ENCODE data around the gene SH3BP4.
"Not testable (repeated sequence)": the region's sequence is repeated elsewhere in the genome, so short reads cannot be mapped to it uniquely, and the experiment has no call there.

SH3BP4 gene

DNA sequence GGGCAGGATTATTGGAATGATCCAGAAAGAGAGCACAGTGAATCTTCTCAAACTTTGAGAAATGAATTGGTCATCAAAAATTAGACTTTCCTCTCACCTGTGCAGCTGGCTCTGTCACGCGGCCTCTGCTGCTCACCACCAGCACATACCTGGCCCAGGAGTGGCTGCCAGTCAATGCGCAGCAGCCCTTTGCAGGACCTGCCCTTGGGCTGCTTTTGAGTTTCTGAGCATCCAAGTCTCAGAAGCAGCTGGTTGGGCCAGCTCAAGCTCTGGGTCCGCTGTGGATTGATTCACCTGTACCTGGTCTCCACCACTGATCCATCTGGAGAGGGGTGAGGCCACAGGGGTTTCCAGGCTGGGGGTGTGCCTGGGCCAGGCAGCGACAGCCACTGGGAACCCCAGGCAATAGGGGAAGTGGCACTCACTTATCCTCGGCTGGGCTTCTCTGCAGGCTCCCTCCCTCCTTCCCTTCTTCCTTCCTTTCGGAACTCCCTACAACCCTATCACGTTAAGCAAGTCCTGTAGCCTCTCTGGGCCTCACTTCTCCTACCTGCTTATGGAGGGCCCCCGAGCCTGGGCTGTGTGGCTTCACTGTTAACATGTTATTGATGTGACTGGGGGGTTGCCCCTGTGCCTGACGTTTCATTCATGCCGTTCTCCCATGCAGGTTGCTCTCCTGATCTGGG is 48.1 kb downstream of the SH3BP4 start:
- DNase-seq: no peak

DNA sequence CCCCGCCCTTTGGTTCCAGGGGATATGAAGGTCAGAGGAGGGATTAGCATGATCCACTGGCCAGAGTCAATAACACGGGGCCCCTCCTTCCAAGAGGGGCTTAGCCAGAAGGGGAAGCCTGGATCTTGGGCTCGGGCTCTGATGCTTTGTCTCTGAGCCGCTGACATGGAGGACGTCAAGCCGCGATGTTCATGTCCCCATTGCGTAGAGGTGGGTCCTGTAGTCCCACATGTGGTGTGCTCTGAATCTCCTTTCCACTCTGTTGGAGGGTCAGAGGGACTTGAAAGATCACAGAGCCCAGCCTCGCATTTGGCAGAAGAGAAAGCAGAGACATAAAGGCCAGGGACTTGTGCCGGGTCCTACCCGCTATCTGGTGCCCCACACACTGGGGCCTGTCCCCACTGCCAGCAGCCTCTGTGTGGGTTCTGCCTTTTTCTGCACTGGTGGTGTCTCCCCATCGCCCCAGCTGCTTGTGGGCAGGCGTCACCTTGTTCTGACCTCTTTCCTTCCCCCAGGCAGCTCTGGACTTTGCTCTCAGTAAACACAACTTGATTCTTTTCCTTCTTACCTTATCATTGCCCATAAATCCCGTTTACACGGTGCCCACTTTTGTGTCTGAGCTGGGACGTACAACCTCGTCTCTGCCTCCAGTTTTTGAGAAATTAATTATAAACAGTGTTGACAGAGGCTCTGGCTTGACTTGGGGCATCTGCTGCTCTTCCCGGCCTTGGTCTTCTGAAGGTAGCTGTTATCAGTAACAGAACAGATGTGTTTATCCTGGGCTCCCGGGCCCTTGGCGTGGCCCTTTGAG is 48.8 kb downstream of the SH3BP4 start:
- DNase-seq: no peak

DNA sequence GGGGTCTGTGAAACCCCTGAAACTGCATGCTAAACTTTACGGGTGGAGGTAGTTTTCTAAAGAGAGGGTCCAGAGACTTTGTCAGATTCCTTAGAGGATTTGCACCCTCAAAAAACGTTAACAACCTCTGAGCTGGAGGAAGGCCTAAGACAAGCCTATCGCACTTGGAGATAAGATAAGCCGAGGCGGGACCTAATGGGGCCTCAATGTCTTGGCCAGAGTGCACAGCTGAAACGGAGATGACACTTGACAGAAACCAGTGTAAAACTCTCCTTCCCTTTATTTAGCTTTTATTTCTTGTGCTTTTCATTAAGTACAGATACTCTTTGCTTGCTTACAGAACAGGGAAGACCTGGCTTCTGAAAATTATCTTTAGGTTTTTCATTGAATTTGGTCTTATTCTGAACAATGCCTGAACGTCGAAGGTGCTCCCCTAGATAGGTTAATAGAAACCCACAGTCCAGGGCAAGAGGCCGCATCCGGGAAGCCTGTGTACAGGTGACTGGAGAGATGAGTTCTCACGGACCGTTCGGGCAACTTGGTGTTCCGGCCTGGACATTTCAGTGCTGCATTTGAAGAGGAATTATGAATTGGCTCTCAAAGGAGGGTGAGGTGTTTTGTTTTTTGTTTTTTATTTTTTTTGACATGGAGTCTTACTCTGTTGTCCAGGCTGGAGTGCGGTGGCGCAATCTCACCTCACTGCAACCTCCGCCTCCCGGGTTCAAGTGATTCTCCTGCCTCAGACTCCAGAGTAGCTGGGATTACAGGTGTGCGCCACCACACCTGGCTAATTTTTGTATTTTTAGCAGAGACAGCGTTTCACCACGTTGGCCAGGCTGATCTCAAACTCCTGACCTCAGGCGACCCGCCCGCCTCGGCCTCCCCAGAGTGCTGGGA is 49.7 kb downstream of the SH3BP4 start:
- no peak for DNase-seq

DNA sequence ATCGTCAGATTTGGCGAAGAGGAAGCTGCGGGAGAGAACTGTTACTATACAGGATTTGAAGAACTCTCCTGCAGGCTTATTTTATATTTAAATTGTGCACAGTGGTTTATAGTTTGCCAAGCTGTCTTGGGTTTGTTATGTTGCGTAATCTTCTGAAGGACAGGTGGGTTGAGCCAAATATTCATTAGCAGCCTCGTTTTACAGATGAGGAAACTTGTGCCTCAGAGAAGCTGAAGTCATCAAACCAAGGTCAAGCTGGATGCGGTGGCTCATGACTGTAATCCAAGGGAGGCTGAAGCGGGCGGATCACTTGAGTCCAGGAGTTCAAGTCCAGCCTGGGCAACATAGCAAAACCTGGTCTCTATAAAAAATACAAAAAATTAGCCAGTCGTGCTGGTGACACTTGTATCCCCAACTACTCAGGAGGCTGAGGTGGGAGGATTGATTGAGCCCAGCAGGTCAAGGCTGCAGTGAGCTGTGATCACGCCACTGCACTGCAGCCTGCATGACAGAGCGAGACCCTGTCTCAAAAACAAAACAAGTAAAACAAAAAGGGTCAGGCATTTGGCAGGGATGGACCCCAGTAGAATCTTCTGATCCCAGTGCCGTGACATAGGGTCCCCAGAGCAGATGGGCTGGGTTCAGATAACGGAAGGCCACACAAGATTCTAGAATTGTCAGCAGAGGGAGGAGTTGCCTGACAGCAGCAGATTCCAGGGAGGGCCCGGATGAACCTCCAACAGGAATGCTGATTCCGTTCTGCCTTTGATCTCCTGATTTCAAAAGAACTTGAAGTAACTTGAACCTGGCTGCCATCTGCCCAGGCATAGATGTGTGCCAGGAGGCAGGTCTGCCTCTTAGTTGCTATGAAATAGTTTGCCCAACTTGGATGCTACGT is 50.6 kb downstream of the SH3BP4 start:
- no peak for DNase-seq

DNA sequence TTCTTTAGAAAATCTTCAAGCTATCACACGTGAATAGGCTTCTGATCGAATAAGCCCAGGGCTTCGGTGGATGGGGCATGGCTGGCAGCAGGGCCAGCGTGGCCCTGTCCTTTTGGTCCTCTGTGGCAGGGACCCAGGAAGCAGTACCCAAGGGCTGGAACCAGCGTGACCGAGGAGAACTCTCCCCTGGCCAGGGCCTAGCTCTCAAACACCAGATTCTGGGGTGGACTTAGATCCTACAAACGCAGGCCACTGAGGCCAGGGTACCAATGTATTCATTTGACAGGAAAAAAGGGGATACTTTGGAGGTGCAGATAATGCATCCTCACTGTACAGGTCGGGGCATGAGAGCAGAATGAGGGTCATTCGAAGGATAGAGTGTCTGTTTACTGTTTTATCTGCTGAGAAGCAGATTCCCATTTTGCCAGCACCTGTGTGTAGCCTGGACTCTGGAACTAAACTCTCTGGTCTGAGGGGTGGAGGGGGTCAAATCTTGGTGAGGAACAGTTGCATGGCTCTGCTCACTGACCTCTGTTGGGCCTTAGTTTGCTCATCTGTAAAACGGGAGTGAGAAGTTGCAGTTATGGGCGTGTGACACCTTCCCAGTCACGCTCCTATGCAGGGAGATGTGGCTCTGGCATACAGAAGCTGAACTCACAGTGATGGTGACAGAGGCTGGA is 51.4 kb downstream of the SH3BP4 start:
- no peak for DNase-seq

DNA sequence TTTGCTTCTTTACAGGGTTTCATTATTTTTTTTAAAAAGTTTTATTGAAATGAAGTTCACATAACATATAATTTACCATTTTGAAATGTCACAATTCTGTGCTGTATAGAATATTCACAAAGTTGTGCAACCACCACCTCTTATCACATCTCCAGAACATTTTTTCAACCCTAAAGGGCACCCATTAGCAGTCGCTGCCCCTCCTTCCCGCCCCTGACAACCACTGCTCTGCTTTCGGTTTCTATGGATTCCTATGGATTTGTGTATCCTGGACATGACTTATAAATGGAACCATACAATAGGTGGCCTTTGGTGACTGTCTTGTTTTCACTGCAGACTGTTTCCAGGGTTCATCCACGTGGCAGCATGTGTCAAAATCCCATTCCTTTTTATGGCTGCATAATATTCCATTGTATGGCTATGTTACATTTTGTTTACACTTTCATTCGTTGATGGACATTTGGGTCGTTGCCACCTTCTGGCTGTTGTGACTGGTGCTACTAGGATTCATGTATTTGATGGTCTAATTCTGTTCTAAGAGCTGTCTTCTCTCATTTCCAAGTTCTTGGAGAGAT is 52.6 kb downstream of the SH3BP4 start:
- no peak for DNase-seq

DNA sequence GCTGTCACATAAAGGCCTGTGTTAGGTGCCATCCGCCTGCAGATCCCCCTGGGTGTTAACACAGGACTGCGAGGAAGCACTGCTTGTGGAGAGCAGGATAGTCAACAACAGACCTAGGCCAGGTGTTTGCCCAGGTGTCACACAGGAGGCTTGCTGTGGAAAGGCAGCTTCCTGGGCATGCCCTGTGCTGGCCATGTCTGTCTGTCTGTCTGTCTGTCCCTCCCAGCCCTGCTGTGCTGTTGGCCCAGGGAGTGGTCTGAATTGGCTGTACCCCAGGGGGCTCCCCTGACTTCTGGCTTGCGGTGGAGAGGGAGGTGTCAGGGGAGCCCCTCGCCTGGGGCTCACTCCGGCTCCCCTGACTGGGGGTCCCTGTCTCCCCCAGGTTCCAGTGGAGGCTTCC is 53.2 kb downstream of the SH3BP4 start:
- DNase-seq: no peak

DNA sequence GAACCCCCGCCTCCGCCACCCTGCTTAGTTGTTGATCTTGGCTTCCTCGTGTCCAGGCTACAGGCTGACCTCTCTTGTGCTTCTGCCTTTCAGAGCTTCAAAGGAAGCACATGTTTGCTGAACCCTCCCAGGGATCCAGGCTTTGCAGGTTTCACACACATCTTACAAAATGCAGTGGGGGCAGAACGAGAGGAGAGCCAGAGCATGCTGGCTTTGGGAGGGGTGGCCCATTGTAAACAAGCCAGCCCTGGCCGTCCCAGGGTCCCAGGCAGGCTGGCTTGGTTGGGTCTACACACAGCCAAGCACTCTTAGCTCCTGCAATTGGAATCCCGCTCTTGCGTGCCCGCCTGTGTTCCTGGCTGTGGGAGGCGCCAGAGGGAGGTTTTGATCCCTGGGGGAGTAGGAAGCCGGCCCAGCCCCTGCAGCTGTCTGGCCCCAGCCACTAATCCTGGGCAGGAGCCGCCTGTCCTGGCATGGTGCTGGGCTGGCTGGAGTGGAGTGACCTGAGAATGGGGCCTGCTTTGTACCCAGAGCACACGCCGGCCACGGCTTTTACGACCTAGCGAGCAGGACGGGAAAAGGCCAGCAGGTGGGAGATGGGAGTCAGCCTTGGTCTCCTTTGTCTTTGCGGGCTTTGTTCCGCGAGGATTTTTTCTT is 53.9 kb downstream of the SH3BP4 start:
- no peak for DNase-seq

DNA sequence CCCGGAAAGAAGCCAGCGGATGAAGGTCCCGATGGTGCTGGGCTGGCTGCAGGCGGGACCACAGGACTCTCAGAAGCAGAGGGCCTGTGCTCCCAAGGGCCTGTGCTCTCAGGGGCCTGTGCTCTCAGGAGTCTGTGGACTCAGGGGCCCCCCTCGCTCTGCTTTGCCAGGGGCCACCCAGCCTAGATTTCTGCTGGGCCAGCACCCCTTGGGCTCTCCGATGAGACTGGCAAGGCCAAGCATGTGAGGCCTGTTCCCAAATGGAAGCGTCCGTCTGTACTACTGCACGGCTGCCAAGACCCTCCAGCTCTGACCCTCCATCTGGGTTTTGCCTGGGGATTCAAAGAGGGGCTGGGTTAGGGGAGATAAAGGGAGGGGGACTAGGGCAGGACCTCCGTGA is 54.6 kb downstream of the SH3BP4 start:
- DNase-seq: no peak

DNA sequence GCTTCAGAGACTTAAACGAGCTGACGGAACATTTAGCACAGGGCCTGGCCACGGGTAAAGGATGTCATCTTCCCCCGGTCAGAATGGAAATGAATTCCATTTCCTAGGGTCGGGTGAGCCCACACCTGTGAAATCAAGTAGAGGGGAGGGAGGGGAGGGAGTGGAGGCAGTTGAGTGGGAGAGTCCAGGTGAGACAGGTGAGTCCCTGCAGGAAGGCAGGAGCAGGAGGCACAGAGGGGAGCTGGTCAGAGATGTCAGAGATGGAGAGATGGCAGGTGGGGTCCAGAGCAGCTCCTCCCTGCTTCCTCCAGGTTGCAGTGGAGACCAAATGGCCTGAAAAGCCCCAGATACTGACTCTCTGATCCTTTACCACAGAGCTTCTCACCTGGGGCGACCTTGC is 55.2 kb downstream of the SH3BP4 start:
- no peak for DNase-seq

DNA sequence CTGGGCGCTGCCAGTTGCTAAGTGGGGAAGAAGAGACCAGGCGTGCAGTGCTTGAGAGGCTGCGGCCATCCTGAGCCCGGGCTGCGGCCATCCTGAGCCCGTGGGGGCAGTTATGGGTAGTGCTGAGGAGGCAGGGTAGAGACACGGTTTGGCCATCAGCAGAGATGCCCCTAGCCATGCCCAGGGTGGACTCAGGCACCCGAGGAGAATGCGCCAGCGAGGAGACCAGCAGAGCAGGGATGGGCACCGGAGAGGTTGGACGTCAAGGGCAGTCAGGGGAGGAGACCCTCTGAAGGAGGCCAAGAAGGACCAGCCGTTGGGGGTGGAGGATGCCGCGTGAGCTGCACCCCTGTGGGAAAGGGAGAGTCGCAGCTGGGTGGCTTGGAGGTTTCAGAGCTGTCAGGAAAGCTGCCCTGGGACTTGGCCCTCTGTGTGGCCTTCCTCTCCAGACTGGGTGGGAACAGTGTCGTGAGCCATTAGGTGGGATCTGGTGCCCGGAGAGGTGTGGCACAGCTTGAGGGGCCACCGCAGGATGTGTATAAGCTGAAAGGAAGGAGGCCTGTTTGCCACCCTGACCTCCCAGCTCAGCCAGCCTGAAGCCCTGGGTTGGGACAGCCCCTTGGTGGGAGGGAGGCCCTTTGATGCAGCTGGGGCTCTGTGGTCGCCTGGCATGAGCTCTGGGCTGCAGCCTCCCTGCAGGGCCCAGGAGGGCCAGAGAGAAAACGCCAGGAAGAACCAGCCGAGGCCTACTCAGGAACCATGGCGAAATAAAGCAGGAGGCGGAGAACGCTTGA is 56.0 kb downstream of the SH3BP4 start:
- DNase-seq: no peak

DNA sequence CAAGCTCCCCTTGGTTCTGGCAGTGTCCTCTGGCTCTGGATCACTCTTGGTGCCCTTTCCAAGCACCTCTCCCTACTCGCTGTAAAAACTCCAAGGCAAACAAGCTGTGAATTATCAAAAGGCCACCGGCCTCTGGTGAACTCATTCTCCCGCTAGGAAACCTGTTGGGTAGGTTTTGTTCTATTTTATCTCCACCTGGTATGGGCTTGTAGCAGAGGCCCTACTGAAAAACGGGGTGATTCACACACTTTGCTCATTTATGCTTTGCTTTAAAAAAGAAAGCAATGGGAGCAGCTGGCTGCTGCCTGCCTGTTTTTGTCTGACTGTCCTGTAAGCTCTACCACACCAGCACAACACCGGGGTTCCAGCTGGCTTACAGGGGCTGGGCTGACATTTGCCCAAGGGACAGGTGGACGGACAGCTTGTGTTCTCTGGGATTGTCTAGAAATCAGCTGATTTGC is 56.8 kb downstream of the SH3BP4 start:
- DNase-seq: no peak

DNA sequence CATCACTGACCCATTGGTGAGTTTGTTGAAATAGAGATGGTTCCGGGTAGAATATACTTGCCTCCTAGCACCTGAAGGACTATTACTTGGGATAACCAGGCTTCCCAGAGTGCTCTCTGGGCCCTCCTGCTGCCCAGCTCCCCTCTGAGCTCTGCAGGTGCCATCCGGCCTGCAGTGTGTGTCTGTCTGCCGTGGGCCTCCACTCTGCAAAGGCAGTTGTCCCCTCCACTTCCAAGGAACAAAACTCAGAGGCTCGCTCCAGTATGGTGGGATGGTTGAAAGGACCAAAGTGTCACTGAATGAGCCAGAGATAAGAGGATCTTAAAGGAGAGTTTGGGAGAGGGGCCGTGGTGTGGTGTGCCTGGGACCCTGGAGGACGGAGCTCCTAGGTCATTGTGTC is 57.3 kb downstream of the SH3BP4 start:
- no peak for DNase-seq

DNA sequence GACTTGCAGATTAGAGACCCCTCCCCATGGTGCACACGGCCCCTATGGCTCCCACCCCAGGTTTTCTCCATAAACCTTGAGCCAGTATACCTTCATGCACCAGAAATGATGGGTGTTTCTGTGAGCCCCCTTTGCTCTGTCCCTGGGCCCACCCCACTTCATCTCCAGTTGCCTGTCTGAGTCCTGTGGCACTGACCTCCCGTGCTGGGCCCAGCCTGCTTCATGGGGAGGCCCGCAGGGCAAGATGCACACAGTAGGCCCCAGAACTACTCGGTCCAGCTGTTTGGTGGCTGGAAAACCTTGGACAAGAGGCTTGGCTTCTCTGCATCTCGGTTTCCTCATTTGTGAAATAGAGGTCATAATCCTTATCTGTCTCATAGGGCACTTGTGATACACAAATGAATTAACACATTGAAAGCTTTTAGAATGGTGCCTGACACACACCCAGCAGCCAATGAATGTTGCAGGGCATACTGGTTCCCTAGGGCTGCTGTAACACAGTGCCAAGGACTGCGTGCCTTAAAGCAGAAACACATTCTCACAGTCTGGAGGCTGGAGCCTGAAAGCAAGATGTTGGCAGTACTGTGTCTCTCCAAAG is 58.4 kb downstream of the SH3BP4 start:
- DNase-seq: no peak

DNA sequence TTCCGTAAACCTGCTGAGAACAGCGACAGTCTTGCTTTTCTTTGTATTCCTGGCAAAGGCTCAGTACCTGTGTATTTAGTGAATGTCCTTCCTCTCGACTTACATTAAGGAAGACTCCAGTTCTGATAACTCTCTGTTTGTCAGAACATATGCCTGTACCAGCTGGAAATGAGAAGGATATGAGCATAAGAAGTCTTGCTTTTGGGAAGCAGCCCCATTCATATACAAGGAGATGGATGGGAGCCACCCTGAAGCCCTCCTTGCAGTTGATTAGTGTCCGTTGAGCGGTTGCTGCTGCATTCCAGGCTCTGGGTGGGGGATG is 59.8 kb downstream of the SH3BP4 start:
- DNase-seq: no peak

DNA sequence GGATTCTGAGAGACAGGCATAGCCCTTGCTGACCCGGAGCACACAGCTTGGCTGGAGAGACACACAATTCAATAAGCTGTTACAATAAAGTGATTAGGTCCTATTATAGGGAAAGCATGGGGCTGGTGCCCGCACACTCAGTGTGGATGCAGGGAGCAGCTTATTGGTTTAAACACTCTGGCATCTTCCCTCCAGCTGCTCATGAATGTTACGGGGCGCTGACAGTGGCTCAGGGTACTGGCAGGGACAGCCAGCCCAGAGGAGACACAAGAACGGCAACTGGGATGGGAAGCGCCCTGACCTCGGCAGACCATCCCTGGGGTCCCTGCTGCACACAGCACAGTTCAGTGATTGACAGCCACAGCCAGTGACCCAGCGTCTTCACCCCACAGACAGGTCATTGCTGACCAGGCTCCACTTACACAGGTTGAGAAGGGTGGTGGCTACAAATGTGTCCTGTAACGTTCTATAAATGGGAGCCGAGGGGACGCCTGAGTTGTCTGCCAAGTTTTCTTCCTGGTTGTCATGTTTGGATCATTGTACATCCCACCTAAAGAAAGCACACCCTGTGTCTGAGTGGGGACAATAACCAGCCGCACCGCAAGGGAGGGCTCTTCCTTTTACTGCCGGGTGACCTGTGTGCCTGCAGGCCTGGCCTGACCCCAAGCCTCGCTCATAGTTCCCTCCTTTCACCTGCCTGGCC is 60.3 kb downstream of the SH3BP4 start:
- DNase-seq: no peak

DNA sequence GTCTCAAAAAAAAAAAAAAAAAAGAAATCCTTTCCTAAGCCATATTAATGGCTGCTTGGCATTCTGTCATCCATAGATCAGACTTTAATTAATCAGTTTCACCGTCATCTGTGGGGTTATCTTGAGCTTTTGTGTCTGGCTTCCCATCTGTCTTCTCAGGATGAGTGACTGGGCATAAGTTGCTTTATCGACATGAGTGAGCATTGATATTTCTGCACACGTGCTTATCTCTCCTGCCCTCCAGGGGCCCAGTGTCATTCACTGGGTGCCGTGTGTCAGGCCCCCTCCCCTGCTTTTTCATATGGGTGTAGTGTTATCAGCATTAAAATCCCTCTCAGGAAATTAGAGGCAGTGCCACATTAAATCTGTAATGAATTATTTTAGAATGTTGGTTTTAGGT is 65.6 kb downstream of the SH3BP4 start:
- DNase-seq: no peak

DNA sequence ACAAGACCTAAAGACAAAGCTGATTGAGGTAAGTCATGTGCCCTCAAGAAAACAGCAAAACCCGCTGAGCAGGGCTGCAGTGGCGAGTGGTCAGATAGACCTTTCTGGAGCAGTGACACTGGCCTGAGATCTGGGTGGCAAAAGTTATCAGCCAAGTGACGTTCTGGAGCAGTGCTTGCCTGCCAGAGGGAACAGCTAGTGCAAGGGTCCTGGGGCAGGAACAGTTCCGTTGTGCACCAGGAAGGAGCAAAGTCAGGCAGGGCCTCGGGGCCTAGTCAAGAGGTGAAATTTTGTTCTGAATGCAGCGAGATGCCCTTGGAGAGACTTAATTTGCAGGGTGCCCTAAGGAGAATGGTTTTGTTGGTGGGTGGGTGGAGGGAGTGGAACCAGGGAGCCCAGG is 67.0 kb downstream of the SH3BP4 start:
- no peak for DNase-seq

DNA sequence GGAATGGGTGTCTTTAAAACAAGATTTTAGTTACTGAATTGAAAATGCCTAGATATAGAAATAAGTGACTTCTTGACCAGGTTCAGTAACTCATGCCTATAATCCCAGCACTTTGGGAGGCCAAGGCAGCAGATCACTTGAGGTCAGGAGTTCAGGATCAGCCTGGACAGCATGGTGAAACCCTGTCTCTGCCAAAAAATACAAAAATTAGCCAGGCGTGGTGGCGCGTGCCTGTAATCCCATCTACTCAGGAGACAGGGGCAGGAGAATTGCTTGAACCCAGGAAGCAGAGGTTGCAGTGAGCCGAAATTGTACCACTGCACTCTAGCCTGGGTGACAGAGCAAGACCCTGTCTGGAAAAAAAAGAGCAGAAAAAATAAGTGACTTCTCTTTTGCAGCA is 68.3 kb downstream of the SH3BP4 start:
- DNase-seq: not testable (repeated sequence)
